Activated CD4-positive, alpha-beta T cell treated with anti-CD3 and anti-CD28 coated beads for 4 hours (primary cell): ENCODE measurements around the gene PDLIM1.

ENCODE experiments used
- DNase-seq, 2 donors: peaks; one replicate each; pipeline ENCODE4 v3.0.0-alpha.2; 2020

The PDLIM1 gene, protein sequence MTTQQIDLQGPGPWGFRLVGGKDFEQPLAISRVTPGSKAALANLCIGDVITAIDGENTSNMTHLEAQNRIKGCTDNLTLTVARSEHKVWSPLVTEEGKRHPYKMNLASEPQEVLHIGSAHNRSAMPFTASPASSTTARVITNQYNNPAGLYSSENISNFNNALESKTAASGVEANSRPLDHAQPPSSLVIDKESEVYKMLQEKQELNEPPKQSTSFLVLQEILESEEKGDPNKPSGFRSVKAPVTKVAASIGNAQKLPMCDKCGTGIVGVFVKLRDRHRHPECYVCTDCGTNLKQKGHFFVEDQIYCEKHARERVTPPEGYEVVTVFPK

DNA sequence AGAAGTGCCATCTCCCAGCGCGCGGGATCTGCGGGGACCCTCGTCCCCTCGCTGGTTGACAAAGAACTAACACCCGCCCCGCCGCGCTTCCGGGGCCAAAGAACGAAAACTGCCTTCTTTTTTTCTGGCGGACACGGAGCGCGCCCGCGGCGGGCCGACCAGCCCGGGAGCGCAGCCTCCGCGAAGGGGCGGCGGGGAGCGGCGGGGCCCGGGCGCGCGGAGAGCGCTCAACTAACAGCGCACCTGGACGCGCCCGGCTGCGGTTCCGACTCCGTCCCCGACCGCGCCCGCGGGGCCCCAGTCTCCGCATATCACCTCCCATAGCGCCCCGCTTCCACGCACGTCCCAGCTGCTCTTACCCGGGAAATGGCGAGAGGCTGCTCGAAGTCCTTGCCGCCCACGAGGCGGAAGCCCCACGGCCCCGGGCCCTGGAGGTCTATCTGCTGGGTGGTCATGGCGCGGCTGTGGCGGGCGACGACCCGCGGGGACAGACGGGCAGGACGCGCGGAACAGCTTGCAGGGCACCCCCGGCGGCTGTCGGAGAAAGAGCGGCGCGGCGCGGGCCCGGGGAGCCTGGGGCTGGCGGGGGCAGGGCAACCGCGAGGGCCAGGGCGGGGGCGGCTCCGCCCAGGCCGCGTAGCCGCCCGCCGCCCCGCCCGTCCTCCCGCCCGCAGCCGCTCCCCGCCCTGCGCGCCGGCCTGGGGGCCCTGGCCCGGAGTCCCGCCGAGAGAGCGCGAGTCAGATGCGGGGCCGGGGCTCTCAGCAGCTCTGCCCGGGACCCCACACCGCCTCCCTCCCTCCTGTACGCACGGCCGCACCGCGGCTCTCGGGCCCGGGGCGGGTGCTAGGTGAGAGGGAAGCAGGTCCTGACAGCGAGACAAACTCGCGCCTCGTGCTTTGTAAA is at the start of gene PDLIM1:
Gene PDLIM1, minus strand, starts transcription at position 543 of the 904 bp plus-strand sequence. Its CDS starts 88 bp downstream, at position 455.
- peak; percentile 7 to 8 for DNase-seq

DNA sequence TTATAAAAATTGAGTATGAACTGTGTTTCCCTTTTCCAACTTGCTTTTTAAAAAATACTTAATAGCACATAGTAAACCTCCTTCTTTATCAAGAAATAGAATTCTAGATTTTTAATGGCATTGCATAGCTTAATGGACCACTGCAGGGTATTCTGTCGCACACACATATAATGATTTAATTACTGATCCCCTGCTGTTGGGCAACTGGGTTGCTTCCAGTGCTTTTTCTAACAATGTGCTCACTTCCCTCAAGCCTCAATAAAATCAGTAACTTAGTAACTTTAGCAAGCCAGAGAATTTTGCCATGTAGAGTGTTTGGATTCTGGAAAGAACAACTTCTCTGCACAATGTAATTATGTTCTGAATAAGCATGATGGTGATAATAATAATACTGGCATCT is 49.1 kb upstream of the PDLIM1 start:
- DNase-seq = no peak

DNA sequence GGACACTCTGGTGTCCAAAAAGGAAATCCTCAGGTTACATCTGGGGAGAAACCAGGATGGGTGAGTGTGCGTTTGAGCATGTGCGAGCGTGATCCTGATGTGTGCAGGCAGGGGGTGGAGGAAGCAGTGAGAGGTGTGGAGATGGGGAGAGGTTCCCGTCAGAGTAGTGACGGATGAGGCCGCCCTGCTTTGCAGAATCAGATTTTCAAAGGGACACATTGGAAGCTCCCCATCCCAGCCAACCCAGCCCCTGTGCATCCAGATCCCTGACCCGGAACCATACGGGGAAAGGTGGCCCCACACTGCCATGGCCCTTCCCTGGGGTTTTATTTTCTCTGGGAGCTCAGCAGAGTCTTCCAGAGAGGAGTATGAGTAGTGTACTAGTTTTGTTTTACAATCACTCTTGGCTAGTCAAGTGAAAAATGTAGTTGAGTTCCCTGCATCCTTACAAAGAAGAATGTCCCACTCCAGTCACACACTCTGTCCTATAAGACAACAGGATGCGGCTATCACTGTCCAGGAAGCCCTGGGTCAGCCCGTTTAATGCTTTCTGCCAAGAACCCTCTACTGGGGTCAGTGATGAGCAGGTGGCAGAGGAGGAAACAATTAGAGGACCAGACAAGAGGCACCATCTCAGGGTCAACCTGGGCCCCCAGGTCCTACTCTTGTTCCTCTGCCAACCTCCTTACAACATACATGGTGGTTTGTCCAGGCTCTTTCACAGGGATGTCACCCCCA is 46.8 kb upstream of the PDLIM1 start:
- no peak for DNase-seq

DNA sequence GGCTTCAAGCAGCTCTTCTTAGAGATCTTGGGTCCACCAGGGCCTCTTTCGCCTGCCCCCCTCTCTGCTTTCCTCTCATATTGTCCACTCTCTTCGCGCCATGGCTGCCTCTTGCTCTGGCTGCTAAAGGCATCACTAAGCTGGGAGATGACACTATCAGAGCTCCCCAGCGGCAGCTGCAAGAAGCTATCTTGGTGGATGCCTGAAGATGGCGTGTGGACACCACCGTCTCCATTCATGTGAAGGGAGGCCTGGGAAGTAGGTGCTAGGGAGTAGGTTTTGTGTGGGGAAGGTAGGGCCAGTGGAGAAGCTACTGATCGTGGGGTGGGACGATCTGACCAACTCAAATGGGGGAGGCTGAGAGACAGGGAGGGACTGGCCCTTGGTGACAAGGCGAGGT is 45.9 kb upstream of the PDLIM1 start:
- DNase-seq = no peak

DNA sequence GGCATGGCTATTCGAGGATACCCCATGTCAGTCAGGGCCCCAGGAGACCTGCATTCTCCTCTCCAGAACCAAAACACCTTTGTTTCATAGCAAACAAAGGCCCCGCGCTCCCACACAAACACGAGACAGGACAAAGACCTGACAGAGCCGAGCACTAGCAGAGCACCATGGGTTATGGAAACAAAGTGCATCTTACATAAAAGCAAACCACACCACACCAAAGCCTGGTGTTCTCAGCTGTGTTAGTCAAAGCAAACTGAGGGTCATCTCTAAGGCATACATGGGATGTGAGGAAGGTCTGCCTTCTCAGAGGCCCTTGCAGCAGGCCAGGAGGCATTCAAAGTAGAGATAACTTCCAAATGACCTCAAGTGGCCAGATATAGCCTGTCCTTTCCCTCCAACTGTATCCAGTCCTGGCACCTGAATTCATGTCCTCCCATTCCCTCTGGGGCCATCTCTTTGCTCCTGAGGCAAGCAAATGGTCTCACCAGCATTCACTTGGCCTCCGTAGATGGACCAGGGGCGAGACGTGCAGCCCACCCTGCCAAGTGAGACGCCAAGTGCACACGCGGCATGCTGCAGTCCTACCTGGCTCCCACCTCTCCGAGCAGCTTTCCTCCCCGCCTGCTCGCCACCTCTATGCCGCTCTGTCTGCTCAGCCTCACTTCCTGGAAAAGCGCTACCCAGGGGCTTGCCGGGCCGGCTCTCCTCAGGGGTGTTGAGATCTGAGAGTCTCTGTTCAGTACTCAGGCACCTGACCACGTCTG is 45.3 kb upstream of the PDLIM1 start:
- no peak for DNase-seq

DNA sequence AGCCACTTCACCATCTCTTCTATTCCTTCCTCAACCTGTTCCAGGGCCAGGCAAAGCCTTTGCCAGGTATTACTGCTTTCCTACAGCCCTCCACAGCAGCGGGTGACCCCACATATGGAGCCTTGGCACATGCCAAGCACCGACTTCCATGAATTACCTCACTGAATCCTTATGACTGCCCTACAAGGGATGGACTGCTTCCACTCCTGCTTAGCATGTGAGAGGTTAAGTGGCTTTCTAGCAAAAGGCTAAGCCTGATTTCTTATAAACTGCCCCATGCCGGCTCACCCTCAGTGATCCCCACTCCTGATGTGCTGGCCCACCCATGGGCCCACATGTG is 44.0 kb upstream of the PDLIM1 start:
- no peak for DNase-seq

DNA sequence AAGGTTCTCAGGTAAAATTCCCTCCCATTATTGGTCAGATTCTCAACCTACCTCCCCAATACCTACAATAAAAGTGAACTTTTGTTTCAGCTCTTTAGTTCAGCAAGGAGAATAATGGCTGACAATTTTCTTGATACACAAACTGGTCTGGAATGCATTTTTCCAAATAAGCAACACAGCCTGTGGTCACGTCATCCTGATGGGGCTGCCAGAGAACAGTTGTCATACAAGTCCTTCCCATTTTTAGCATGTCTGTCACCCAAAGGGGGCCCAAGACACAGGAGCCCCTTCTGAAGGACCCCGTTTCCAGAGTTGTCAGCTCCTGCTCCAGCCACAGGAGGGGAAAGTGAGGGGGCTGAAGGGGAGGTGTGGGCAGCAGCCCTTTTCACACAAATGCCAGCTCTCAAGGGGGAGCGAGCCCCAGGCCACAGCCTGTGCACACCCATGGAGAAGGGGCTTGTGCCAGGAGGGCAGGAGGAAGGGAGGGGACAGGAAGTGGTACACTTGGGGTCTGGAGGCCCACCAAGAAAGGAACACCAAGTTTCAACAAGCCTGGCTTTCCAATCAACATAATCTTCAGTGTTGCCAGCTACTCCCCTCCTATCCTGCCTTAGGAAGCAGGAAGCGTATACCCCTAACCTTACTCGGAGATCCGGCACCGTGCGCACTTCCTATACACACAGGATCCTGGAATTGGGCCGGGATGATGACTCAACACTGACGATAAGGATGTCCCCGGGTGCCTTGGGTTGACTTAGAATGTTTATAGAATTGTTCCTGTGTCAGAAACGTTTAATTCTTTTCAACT is 43.4 kb upstream of the PDLIM1 start:
- DNase-seq = no peak

DNA sequence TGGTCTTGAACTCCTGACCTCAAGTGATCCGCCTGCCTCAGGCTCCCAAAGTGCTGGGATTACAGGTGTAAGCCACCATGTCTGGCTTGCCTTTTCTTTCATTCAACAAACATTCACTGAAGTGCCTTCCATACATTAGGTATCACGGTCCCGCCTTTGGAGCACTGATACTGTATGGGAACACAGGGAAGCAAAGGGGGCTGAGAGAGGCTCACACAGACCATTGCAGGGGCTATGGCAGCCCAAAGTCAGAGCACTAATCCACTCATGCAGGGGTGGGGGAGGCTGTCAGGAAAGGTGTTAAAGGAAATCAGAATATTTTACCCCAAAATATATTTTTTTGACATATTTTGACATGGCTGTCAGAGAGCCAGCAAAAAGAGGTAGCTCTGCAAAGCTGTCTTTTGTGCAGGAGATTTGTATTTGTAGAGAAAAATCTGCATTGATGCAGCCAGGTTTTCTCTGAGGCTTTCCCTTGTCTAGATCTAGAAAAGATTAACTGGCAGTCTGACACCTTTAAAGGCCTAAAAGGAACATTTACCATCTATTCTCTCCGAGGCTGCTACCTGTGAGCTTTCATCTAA is 42.0 kb upstream of the PDLIM1 start:
- no peak for DNase-seq

DNA sequence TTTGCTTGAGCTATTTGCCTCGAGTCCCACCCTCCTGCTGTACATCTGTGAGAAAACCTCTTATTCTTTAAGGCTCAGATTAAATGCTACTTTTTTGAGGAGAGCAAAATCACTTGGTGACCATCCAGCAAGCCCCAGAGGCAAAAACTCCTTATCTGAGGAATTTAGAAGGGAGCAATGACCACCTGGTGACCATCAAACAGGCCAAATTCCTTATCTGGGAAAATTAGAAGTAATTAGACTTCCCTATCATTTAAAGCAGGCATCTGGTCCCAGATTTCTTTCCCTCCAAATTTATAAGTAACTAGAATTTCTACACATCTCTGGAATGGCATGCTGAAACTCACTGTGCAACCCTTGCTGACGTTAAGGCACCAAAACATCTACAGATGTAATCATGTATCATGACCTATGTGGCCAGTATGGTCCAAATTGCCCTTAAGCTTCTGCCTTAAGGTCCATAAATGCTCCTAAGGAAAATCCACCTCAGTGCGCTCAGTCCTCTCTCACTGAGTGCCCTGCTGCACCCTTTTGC is 40.9 kb upstream of the PDLIM1 start:
- no peak for DNase-seq

DNA sequence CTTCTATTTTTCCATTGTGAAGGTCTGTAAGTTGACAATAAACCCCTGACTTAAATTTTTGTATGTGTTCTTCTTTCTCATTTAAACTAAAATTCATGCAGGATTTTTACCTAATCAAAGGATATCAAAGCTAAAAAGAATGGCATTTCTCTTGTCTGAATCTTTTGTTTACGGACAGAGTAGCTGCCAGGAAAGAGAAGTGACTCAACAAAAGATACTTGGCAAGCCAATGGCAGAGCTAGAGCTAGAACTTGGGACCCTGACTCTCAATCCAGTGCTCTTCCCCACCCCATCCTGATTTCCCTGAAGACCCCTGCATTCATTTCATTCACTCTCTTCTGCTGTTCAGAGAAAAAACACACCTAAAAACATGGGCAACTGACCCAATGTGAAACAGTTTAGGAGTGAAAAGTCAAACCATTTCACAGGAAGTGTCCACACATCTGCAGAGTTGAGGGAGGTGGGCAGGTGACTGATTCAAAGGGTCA is 40.2 kb upstream of the PDLIM1 start:
- DNase-seq = no peak

DNA sequence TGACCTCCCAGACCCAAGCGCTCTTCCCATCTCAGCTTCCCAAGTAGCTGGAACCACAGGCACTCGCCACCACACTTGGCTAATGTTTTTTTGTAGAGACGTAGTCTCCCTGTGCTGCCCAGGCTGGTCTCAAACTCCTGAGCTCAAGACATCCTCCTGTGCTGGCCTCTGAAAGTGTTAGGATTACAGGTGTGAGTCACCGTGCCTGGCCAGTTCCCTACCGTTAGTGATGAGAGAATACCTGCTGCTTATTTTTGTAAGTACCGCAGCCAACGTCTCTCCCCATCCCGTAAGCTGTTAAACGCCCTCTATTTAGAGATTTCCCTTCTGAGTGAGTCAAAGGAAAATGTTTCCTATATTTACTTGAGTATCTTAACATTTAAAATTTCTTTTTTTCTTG is 38.5 kb upstream of the PDLIM1 start:
- DNase-seq = no peak

DNA sequence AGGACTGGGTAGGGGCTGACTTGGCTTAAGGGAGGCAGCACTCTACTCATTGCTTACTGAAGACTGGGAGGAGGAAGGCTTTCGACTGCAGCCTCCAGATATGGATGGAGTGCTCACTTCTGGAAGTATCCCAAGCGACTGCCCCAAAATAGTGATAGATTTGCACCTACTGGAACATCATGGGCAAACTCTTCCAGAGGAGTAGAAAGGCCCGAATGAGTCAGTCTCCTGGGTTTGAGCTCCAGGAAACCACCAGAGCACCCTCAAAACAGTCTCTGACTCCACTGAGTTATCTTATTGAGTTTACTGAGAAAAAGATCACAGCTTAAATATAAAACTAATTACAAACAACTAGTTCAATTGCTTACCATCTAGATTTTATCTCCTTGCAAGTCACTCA is 37.2 kb upstream of the PDLIM1 start:
- DNase-seq = no peak

DNA sequence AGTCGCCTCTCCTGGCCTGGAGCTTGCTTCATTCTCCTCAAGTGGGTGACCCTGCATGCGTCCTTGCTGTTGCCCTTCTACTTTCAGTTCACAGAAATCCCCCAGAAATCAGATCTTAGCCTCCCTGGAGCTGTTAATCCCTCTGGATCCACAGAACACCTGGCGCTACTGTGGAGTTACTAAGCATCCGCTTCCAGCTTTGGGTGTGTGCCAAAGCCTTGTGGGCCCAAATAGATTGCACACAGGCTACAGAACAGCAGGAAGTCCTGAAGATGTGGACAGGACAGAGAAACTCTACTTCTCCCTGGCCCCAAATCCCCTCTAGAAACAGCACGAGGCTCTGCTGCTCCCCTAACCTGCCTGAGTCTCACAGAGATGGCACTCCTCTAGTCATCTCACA is 36.6 kb upstream of the PDLIM1 start:
- DNase-seq = no peak

DNA sequence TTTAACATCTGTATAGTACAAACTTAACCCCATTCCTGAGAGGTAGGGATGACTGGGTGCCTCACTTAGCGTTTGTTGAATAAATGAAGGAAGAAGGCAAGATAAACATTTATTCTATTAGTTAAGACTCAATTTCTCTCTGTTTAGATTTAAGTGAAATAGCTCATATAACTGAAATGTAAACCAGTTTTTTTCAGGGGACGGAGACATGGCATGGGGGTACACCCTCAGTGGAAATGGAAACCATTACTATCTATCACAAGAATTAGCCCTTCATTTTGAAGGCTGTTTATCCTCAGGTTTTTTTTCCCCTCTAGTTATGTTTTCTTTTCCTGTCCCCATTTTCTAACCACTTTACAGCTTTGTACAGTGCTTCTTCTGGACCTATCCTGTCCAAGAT is 35.6 kb upstream of the PDLIM1 start:
- DNase-seq = no peak

DNA sequence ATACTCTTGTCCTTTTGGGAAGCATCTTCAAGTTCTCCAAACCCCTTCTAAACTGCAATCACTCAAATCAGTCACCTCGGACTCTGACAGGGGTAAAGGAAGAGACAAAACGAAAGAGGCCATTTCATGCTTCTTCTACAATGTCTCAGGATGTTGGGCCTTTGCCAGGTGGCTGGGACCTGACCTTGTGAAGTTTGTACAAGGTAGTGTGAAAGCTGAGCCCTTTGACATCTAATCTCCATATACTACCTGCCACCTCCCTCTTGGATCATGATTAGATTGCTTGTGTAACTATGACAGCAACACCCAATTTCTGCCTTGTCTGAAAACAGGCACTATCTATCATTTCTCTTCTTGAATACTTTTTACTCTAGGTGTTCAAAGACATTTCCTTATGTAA is 35.1 kb upstream of the PDLIM1 start:
- no peak for DNase-seq

DNA sequence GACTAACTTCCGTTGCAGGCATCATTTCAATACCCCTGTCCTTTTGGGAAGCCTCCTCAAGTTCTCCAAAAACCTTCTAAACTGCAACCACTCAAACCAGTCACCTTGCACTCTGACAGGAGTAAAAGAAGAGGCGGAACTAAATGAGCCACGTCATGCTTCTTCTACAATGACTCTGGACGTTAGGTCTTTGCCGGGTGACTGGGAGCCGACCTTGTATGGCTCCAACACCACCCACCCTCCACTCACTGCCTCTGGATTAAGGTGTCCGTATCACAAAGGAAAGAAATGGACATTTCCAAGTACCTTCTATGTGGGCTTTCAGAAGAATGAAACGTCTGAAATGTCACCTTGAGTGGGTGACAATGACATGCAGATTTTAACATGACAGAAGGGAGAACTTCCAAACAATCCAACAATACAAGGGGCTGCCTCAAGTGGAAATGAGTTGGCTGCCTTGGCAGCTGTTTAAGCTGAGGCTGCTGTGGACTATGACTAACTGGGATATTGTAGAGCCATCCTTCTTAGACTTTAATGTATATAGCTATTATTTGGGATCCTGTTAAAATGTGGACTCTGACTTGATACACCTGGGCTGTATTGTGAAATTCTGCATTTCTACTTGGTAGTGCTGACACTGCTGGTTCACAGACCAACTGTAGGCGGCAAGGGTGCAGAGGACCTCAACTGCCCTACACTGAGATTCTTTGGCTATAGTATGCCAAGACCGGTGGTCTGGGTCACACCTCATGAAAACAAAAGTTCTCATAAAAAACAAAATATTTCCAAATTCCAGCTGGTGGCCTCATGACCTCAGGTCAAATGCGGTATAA is 33.8 kb upstream of the PDLIM1 start:
- no peak for DNase-seq

DNA sequence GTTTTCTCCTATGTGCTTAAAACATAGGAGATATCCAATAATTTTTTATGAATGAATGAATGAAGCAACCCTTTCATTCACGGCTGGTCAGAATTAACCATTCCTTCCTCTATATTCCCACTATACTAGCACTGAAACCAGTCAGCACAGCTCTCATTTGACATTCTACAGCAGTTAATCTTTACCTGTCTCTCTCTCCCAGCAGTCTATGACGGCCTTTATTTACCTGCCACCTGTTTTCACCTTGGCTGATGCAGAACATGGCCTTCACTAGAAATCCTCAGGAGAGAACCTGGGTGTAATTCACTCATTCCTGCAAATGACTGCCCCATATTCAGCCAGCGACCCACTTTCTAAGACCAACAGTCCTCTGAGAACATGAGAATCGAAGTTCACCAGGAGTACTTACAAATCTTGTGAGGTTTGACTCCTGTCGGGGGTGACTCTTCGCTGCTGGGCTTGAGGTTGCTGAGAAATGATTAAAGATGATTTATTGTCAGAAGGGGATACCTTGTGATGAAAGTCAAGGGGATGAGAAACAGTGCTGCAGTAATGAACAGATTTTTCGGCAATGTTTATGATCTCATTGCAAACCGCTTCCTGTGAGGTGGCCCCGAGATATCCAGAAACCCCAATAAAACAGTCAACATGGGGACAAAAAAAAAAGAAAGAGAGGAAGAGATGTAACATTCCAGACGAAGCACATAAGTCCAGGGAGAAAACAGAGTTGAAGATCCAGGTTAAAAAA is 30.9 kb upstream of the PDLIM1 start:
- no peak for DNase-seq

DNA sequence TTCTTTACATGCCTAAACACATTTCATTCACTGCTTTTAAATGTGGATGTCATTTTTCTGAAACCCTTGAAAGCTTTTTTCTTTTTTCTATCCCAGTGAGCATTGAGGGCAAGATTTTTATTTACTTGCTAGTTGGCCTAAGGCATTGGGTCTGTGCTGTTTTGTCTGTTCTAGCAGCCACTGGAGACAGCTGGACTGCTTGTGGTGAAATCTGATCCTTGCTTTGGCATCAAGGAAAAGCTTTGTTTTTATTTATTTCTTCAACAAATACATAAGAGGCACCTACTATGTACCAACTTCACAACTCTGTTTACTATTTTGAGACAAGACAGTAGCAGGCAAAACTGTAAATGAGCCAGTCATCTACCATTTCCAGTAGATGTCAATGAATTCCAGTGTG is 28.4 kb upstream of the PDLIM1 start:
- DNase-seq = no peak

DNA sequence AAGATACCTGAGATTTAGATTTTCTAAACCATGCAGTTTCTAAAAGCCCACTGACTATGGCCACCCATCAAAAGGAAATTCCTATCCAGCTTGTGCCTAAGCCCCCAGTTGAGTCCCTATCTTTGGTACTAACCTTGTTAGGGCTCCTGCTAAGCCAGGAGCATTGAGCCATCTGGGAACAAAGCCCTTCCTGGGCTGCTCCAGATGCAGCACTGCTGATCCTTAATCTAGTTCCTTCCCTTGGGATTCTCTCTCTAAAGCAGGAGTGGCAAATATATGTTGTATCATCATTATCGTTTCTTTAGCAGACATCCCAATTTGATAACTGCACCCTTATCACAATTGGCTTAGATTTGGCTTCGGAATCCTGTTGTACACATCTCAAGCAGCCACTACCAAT is 24.7 kb upstream of the PDLIM1 start:
- DNase-seq = no peak
